Muscle layer of colon (tissue), 2 donors: Measurements from ENCODE around the gene M1AP.
"Not testable (repeated sequence)": the region's sequence is repeated elsewhere in the genome, so short reads cannot be mapped to it uniquely, and the experiment has no call there.

Experiments
- H3K27ac ChIP-seq: one replicate; pipeline ENCODE4 v1.7.0; 2013; ENCODE audit warnings: low read depth, mild to moderate bottlenecking, low read length, moderate library complexity
- H3K27me3 ChIP-seq, 2 donors: one replicate each; pipeline ENCODE4 v1.7.0; 2013; ENCODE audit warnings: low read length in 2 of 2, mild to moderate bottlenecking in 2 of 2; ENCODE audit not compliant: insufficient read depth in 2 of 2, control insufficient read depth in 1 of 2
- H3K36me3 ChIP-seq: one replicate; pipeline ENCODE4 v1.7.0; 2013; ENCODE audit warnings: mild to moderate bottlenecking, low read length; ENCODE audit not compliant: insufficient read depth
- H3K4me1 ChIP-seq: one replicate; pipeline ENCODE4 v1.7.0; 2013; ENCODE audit warnings: mild to moderate bottlenecking, low read length; ENCODE audit not compliant: insufficient read depth
- H3K4me3 ChIP-seq, 2 donors: one replicate each; pipeline ENCODE4 v1.7.0; 2013; ENCODE audit warnings: low read length in 2 of 2, low read depth in 1 of 2, mild to moderate bottlenecking in 1 of 2, moderate library complexity in 1 of 2
- H3K9ac ChIP-seq: one replicate; pipeline ENCODE4 v1.7.0; 2013; ENCODE audit warnings: low read length
- H3K9me3 ChIP-seq: one replicate; pipeline ENCODE4 v1.7.0; 2013; ENCODE audit warnings: mild to moderate bottlenecking, low read length
- donor health status: abdominal sarcoma.
- donor health status: Adenocarcinoma of cecum.

The M1AP gene

GRCh38 chr2:74575320-74575719 is 72.8 kb downstream of the M1AP start:
- no peaks in the 10 kb centered on the region for H3K9me3 ChIP-seq
- no peaks in the 10 kb centered on the region for H3K4me1 ChIP-seq
- no peak overlapping the region for H3K9ac ChIP-seq
- no peaks in the 10 kb centered on the region for H3K36me3 ChIP-seq
- H3K4me3 ChIP-seq, result no peak overlapping the region
- no peak overlapping the region for H3K27ac ChIP-seq
- peaks cover 0 to 3% of the 10 kb centered on the region in 2 donors for H3K27me3 ChIP-seq

- H3K36me3 ChIP-seq, result no peaks in the 10 kb centered on the region
- H3K4me3 ChIP-seq, result no peak overlapping the region
- H3K27me3 ChIP-seq, result peaks cover 0 to 2% of the 10 kb centered on the region in 2 donors
- no peaks in the 10 kb centered on the region for H3K4me1 ChIP-seq
- H3K9me3 ChIP-seq, result no peaks in the 10 kb centered on the region
- H3K27ac ChIP-seq, result no peak overlapping the region
- no peak overlapping the region for H3K9ac ChIP-seq
These were observed 74.2 kb downstream of the M1AP start for GRCh38 chr2:74573747-74574562.

- H3K4me1 ChIP-seq, result no peaks in the 10 kb centered on the region
- no peaks in the 10 kb centered on the region for H3K27me3 ChIP-seq
- no peak overlapping the region for H3K4me3 ChIP-seq
- no peak overlapping the region for H3K27ac ChIP-seq
- no peaks in the 10 kb centered on the region for H3K9me3 ChIP-seq
- no peak overlapping the region for H3K9ac ChIP-seq
- no peaks in the 10 kb centered on the region for H3K36me3 ChIP-seq
These were observed 75.8 kb downstream of the M1AP start for GRCh38 chr2:74572178-74572925.

- Histone ChIP-seq H3K9ac (no peak overlapping the region), H3K27ac (no peak overlapping the region), H3K36me3 (no peaks in the 10 kb centered on the region), H3K4me3 (no peak overlapping the region), H3K4me1 (no peaks in the 10 kb centered on the region), H3K9me3 (no peaks in the 10 kb centered on the region), H3K27me3 (no peaks in the 10 kb centered on the region)
These were observed 77.1 kb downstream of the M1AP start for GRCh38 chr2:74571058-74571457.

GRCh38 chr2:74569686-74570085 is 78.4 kb downstream of the M1AP start:
- no peaks in the 10 kb centered on the region for H3K4me1 ChIP-seq
- H3K9me3 ChIP-seq, result no peaks in the 10 kb centered on the region
- H3K4me3 ChIP-seq, result no peak overlapping the region

GRCh38 chr2:74567881-74568280 is 80.2 kb downstream of the M1AP start:
- no peak overlapping the region for H3K27ac ChIP-seq
- H3K4me1 ChIP-seq, result no peaks in the 10 kb centered on the region
- no peak overlapping the region for H3K9ac ChIP-seq
- no peaks in the 10 kb centered on the region for H3K9me3 ChIP-seq
- H3K27me3 ChIP-seq, result no peaks in the 10 kb centered on the region
- H3K4me3 ChIP-seq, result no peak overlapping the region
- H3K36me3 ChIP-seq, result no peaks in the 10 kb centered on the region

More at GRCh38 chr2:74569686-74570085, 78.4 kb downstream of the M1AP start:
- no peak overlapping the region for H3K27ac ChIP-seq
- H3K9ac ChIP-seq, result no peak overlapping the region
- H3K36me3 ChIP-seq, result no peaks in the 10 kb centered on the region
- H3K27me3 ChIP-seq, result no peaks in the 10 kb centered on the region

GRCh38 chr2:74566754-74567085 is 81.4 kb downstream of the M1AP start:
- Histone ChIP-seq H3K27me3 (no peaks in the 10 kb centered on the region), H3K9me3 (no peaks in the 10 kb centered on the region), H3K27ac (no peak overlapping the region), H3K36me3 (no peaks in the 10 kb centered on the region), H3K4me1 (no peaks in the 10 kb centered on the region), H3K4me3 (no peak overlapping the region), H3K9ac (no peak overlapping the region)

- Histone ChIP-seq H3K9ac (no peak overlapping the region), H3K27me3 (no peaks in the 10 kb centered on the region), H3K36me3 (no peaks in the 10 kb centered on the region), H3K9me3 (no peaks in the 10 kb centered on the region), H3K4me3 (no peak overlapping the region), H3K4me1 (no peaks in the 10 kb centered on the region), H3K27ac (no peak overlapping the region)
These were observed 81.9 kb downstream of the M1AP start for GRCh38 chr2:74566076-74566753.

- H3K9ac ChIP-seq, result no peak overlapping the region
- H3K27me3 ChIP-seq, result no peaks in the 10 kb centered on the region
- H3K9me3 ChIP-seq, result no peaks in the 10 kb centered on the region
- H3K36me3 ChIP-seq, result no peaks in the 10 kb centered on the region
- no peak overlapping the region for H3K4me3 ChIP-seq
- H3K4me1 ChIP-seq, result no peaks in the 10 kb centered on the region
- H3K27ac ChIP-seq, result no peak overlapping the region
These were observed 83.9 kb downstream of the M1AP start for GRCh38 chr2:74564222-74564621.

- no peaks in the 10 kb centered on the region for H3K4me1 ChIP-seq
- H3K9me3 ChIP-seq, result no peaks in the 10 kb centered on the region
- H3K36me3 ChIP-seq, result no peaks in the 10 kb centered on the region
- no peaks in the 10 kb centered on the region for H3K27me3 ChIP-seq
- no peak overlapping the region for H3K27ac ChIP-seq
- H3K9ac ChIP-seq, result no peak overlapping the region
- H3K4me3 ChIP-seq, result no peak overlapping the region
These were observed 85.9 kb downstream of the M1AP start for GRCh38 chr2:74562126-74562775.

GRCh38 chr2:74561022-74561421 is 87.1 kb downstream of the M1AP start:
- H3K27me3 ChIP-seq, H3K4me3 ChIP-seq, H3K9me3 ChIP-seq, H3K9ac ChIP-seq, H3K4me1 ChIP-seq, H3K27ac ChIP-seq, H3K36me3 ChIP-seq: not testable (repeated sequence)
